Measurements from ENCODE around the gene INPP4A. TPM values are rescaled to one million over a fixed set of nuclear protein-coding genes. Genes with fewer than 3 reads are reported as not detected.
"Not testable (repeated sequence)": the region's sequence is repeated elsewhere in the genome, so short reads cannot be mapped to it uniquely, and the experiment has no call there.

Gene INPP4A
- polyA plus RNA-seq, 1 donor from 2014 or later, result 51.4 TPM

GRCh38 chr2:98433363-98433964 lies 11.2 kb upstream of the INPP4A start:
- Histone ChIP-seq H4K20me1 (ENCODE audit: insufficient read depth) (no peaks in the 10 kb centered on the region), H3K9me2 (ENCODE audit: insufficient read depth, low read length) (no peaks in the 10 kb centered on the region), H3K4me2 (ENCODE audit: low read length) (no peak overlapping the region), H3K27me3 (ENCODE audit: insufficient read depth, low read depth, low read length) (no peaks in the 10 kb centered on the region), H3K4me3 (ENCODE audit: low read length) (no peak overlapping the region), H3K79me2 (replicated peaks; ENCODE audit: insufficient read depth, low read length) (no peaks in the 10 kb centered on the region), H3K27ac (ENCODE audit: low read length) (no peak overlapping the region), H3K9me3 (ENCODE audit: low read length) (no peaks in the 10 kb centered on the region), H2AFZ (ENCODE audit: low read depth, low read length) (no peak overlapping the region), H3K36me3 (ENCODE audit: insufficient read depth, low read length) (no peaks in the 10 kb centered on the region), H3K9ac (ENCODE audit: low read length) (no peak overlapping the region), H3F3A (ENCODE audit: insufficient read depth, low read length, poor library complexity, severe bottlenecking) (no peaks in the 10 kb centered on the region)
- TF ChIP-seq TAF1 (IDR thresholded peaks at IDR 0.05; ENCODE audit: low read depth) (no peak), RAD21 (conservative IDR thresholded peaks at IDR 0.05) (no peak), POLR2AphosphoS5 (IDR thresholded peaks at IDR 0.05) (no peak), MXI1 (conservative IDR thresholded peaks at IDR 0.05; ENCODE audit: poor library complexity, severe bottlenecking) (no peak), REST (IDR thresholded peaks at IDR 0.05; ENCODE audit: borderline replicate concordance) (no peak), SMC3 (conservative IDR thresholded peaks at IDR 0.05; ENCODE audit: poor library complexity) (no peak), EP300 (conservative IDR thresholded peaks at IDR 0.05; ENCODE audit: poor library complexity, severe bottlenecking) (no peak), EZH2 (IDR thresholded peaks at IDR 0.05; ENCODE audit: borderline replicate concordance, insufficient read depth, low read length, poor library complexity, severe bottlenecking) (no peak), CTCF (IDR thresholded peaks at IDR 0.05; ENCODE audit: poor library complexity, severe bottlenecking) (no peak)

GRCh38 chr2:98434492-98434891 lies 10.2 kb upstream of the INPP4A start:
- Histone ChIP-seq H3F3A (ENCODE audit: insufficient read depth, low read length, poor library complexity, severe bottlenecking) (no peaks in the 10 kb centered on the region), H3K36me3 (ENCODE audit: insufficient read depth, low read length) (no peaks in the 10 kb centered on the region), H3K9me2 (ENCODE audit: insufficient read depth, low read length) (no peaks in the 10 kb centered on the region), H3K27ac (ENCODE audit: low read length) (no peak overlapping the region), H3K4me3 (ENCODE audit: low read length) (no peak overlapping the region), H3K27me3 (ENCODE audit: insufficient read depth, low read depth, low read length) (no peaks in the 10 kb centered on the region), H3K9ac (ENCODE audit: low read length) (no peak overlapping the region), H3K4me2 (ENCODE audit: low read length) (no peak overlapping the region), H3K79me2 (replicated peaks; ENCODE audit: insufficient read depth, low read length) (no peaks in the 10 kb centered on the region), H2AFZ (ENCODE audit: low read depth, low read length) (no peak overlapping the region), H3K9me3 (ENCODE audit: low read length) (no peaks in the 10 kb centered on the region), H4K20me1 (ENCODE audit: insufficient read depth) (no peaks in the 10 kb centered on the region)
- TF ChIP-seq RAD21 (conservative IDR thresholded peaks at IDR 0.05) (no peak), EP300 (conservative IDR thresholded peaks at IDR 0.05; ENCODE audit: poor library complexity, severe bottlenecking) (no peak), TAF1 (IDR thresholded peaks at IDR 0.05; ENCODE audit: low read depth) (no peak), EZH2 (IDR thresholded peaks at IDR 0.05; ENCODE audit: borderline replicate concordance, insufficient read depth, low read length, poor library complexity, severe bottlenecking) (no peak), REST (IDR thresholded peaks at IDR 0.05; ENCODE audit: borderline replicate concordance) (no peak), POLR2AphosphoS5 (IDR thresholded peaks at IDR 0.05) (no peak), MXI1 (conservative IDR thresholded peaks at IDR 0.05; ENCODE audit: poor library complexity, severe bottlenecking) (no peak), SMC3 (conservative IDR thresholded peaks at IDR 0.05; ENCODE audit: poor library complexity) (no peak)

- not testable (repeated sequence) for H3K36me3 ChIP-seq (ENCODE audit: insufficient read depth, low read length); H3K4me2 ChIP-seq (ENCODE audit: low read length); H3F3A ChIP-seq (ENCODE audit: insufficient read depth, low read length, poor library complexity, severe bottlenecking); H3K27ac ChIP-seq (ENCODE audit: low read length); H3K27me3 ChIP-seq (ENCODE audit: insufficient read depth, low read depth, low read length); H4K20me1 ChIP-seq (ENCODE audit: insufficient read depth); H3K9ac ChIP-seq (ENCODE audit: low read length); H3K9me2 ChIP-seq (ENCODE audit: insufficient read depth, low read length); H3K9me3 ChIP-seq (ENCODE audit: low read length); H3K79me2 ChIP-seq (replicated peaks; ENCODE audit: insufficient read depth, low read length); H2AFZ ChIP-seq (ENCODE audit: low read depth, low read length); H3K4me3 ChIP-seq (ENCODE audit: low read length)
Measured at GRCh38 chr2:98435670-98436069, 9.0 kb upstream of the INPP4A start.
